Ishikawa (cell line): ENCODE data around the gene PITPNC1.

Source experiments
- CEBPB ChIP-seq: IDR thresholded peaks from 2 replicates; pipeline ENCODE4 v1.6.1; 2012
- CREB1 ChIP-seq: IDR thresholded peaks from 2 replicates; pipeline ENCODE4 v1.6.1; 2012; ENCODE audit warnings: low read depth
- EGR1 ChIP-seq: IDR thresholded peaks from 2 replicates; pipeline ENCODE4 v1.6.1; 2012
- EP300 ChIP-seq: IDR thresholded peaks from 2 replicates; pipeline ENCODE4 v1.6.1; 2012; ENCODE audit warnings: borderline replicate concordance
- FOXM1 ChIP-seq: IDR thresholded peaks from 2 replicates; pipeline ENCODE4 v1.6.1; 2012; ENCODE audit warnings: low read depth, borderline replicate concordance
- MAX ChIP-seq: IDR thresholded peaks from 2 replicates; pipeline ENCODE4 v1.6.1; 2012
- NFIC ChIP-seq: IDR thresholded peaks from 2 replicates; pipeline ENCODE4 v1.6.1; 2012
- RAD21 ChIP-seq: IDR thresholded peaks from 2 replicates; pipeline ENCODE4 v1.6.1; 2012; ENCODE audit warnings: low read depth
- REST ChIP-seq: IDR thresholded peaks from 2 replicates; pipeline ENCODE4 v1.6.1; 2012; ENCODE audit warnings: low read depth, mild to moderate bottlenecking
- TAF1 ChIP-seq: IDR thresholded peaks from 2 replicates; pipeline ENCODE4 v1.6.1; 2012; ENCODE audit warnings: low read depth, mild to moderate bottlenecking
- TCF12 ChIP-seq: IDR thresholded peaks from 2 replicates; pipeline ENCODE4 v1.6.1; 2012; ENCODE audit warnings: low read depth
- TEAD4 ChIP-seq: IDR thresholded peaks from 2 replicates; pipeline ENCODE4 v1.6.1; 2012
- USF1 ChIP-seq: IDR thresholded peaks from 2 replicates; pipeline ENCODE4 v1.6.1; 2012
- YY1 ChIP-seq: IDR thresholded peaks from 2 replicates; pipeline ENCODE4 v1.6.1; 2012; ENCODE audit warnings: low read depth

GRCh38 chr17:67557921-67558320 is 180.8 kb downstream of the PITPNC1 start:
- TF ChIP-seq TCF12: no peak
- no peak for TF ChIP-seq EP300
- no peak for TF ChIP-seq TEAD4
- TF ChIP-seq CREB1: no peak
- TF ChIP-seq RAD21: no peak
- TF ChIP-seq TAF1: no peak
- no peak for TF ChIP-seq YY1
- no peak for TF ChIP-seq CEBPB
- TF ChIP-seq EGR1: no peak
- TF ChIP-seq FOXM1: no peak
- no peak for TF ChIP-seq REST
- no peak for TF ChIP-seq MAX
- no peak for TF ChIP-seq USF1
- TF ChIP-seq NFIC: no peak
